TTC549 (cell line): ENCODE data around the gene TMEM165.

Experiments
- FAIRE-seq: peaks from 2 replicates; lab custom pipeline; 2012; peaks lifted over from hg19 to GRCh38; lab: Jason Lieb, UNC

The TMEM165 gene

GRCh38 chr4:55458611-55459010 is 62.9 kb downstream of the TMEM165 start:
- FAIRE-seq = no peak

GRCh38 chr4:55466001-55466400 is 70.2 kb downstream of the TMEM165 start:
- no peak for FAIRE-seq

DNA sequence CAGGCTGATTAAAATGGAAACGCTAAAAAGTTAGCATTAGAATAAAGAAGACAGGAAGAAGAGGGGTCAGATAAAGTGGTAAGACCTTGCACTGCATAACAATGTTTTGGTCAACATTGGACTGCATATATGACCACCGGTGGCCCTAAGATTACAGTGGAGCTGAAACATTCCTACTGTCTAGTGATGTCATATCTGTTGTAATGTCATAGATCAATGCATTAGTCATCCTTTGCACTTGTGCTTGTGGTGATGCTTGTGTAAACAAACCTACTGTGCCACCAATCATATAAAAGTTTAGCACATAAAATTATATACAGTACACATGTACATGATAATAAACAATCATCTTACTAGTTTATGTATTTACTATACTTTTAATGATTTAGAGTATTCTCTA is 73.0 kb downstream of the TMEM165 start:
- no peak for FAIRE-seq

- no peak for FAIRE-seq
Observed at GRCh38 chr4:55469979-55470378, 74.2 kb downstream of the TMEM165 start.
